HepG2 (cell line): ENCODE measurements around the gene CBFA2T2. TPM values are rescaled to one million over a fixed set of nuclear protein-coding genes. Genes with fewer than 3 reads are reported as not detected.

ENCODE experiments used
- DRAP1 ChIP-seq: IDR thresholded peaks from 2 replicates; pipeline ENCODE4 v1.6.1; 2016; ENCODE audit warnings: missing genetic modification reagents, missing compliant biosample characterization
- FOXA1 ChIP-seq, 2 experiments: fragments of 450-650 bp in 1 of 2; sonication (generic) in 1 of 2; formaldehyde crosslinking in 1 of 2; IDR thresholded peaks; 2 replicates each; pipeline versions ENCODE4 v1.4.0 to v1.6.1; 2016 to 2020; ENCODE audit warnings: missing genetic modification reagents in 1 of 2
- FOXP1 ChIP-seq, 2 experiments: fragments of 450-650 bp in 1 of 2; IDR thresholded peaks; 2 replicates each; pipeline ENCODE4 v1.6.1; 2017 to 2018; ENCODE audit warnings: antibody characterized with exemption in 1 of 2
- HNRNPK ChIP-seq: fragments of 200-400 bp; formaldehyde crosslinking; IDR thresholded peaks from 2 replicates; pipeline ENCODE4 v1.6.1; 2018; ENCODE audit warnings: low read length, low read depth, moderate library complexity, mild to moderate bottlenecking; ENCODE audit not compliant: poor library complexity, severe bottlenecking
- IKZF5 ChIP-seq: IDR thresholded peaks from 2 replicates; pipeline ENCODE4 v1.6.1; 2018; ENCODE audit warnings: missing genetic modification reagents, mild to moderate bottlenecking, missing compliant biosample characterization
- MAZ ChIP-seq, 2 experiments: sonication (generic) in 1 of 2; formaldehyde crosslinking in 1 of 2; IDR thresholded peaks; 2 replicates each; pipeline versions ENCODE4 v1.5.0 to v1.6.1; 2012 to 2020; ENCODE audit warnings: low read depth in 2 of 2, mild to moderate bottlenecking in 2 of 2, borderline replicate concordance in 1 of 2, improper control_type of control experiment in 1 of 2, low read length in 1 of 2, missing genetic modification reagents in 1 of 2, moderate library complexity in 1 of 2
- MLX ChIP-seq: IDR thresholded peaks from 2 replicates; pipeline ENCODE4 v1.6.1; 2016
- PLRG1 ChIP-seq: fragments of 450-650 bp; conservative IDR thresholded peaks from 2 replicates; pipeline ENCODE4 v1.6.1; 2016
- RBFOX2 ChIP-seq: fragments of 200-400 bp; formaldehyde crosslinking; IDR thresholded peaks from 2 replicates; pipeline ENCODE4 v1.6.1; 2017; ENCODE audit warnings: low read depth, mild to moderate bottlenecking, low read length
- RNF219 ChIP-seq: sonication (generic); formaldehyde crosslinking; IDR thresholded peaks from 2 replicates; pipeline ENCODE4 v1.5.0; 2020; ENCODE audit warnings: mild to moderate bottlenecking, missing genetic modification reagents
- ZNF318 ChIP-seq: sonication (generic); formaldehyde crosslinking; IDR thresholded peaks from 2 replicates; pipeline ENCODE4 v1.4.0; 2020; ENCODE audit warnings: mild to moderate bottlenecking, missing genetic modification reagents
- ZNF761 ChIP-seq: sonication (generic); formaldehyde crosslinking; conservative IDR thresholded peaks from 2 replicates; pipeline ENCODE4 v1.4.0; 2020; ENCODE audit warnings: mild to moderate bottlenecking, missing genetic modification reagents
- polyA plus RNA-seq, 8 experiments: library from polyadenylated mRNA; depleted of rRNA in 3 of 8; stranded (reverse) in 7 of 8; unstranded in 1 of 8; fragments of >200 nt; fragmentation: Illumina TruSeq in 4 of 8; extraction: Trizol in 4 of 8; gene quantifications; 2 replicates each; pipeline versions ENCODE4 v1.2.1 to v1.2.3, GENCODE V29; 2011 to 2016; ENCODE audit warnings: low read depth in 4 of 8, missing spikeins in 1 of 8, mixed read lengths in 1 of 8; ENCODE audit not compliant: insufficient read depth in 1 of 8
- total RNA-seq, 5 experiments: library from RNA; depleted of rRNA; stranded (reverse); fragments of >200 nt; fragmentation: Illumina TruSeq; extraction: Trizol; gene quantifications; 2 replicates each; pipeline ENCODE4 v1.2.3, GENCODE V29; 2016; ENCODE audit warnings: low read depth in 1 of 5

The CBFA2T2 gene
- total and polyA plus RNA-seq, 2 of the 13 experiments (the other 11 are each of a cell fraction or from before 2014, with no cell fraction given) = 6.3 to 21.2 TPM

GRCh38 chr20:33490023-33490933 is at the start of gene CBFA2T2 (continued):
- TF ChIP-seq RNF219 (CRISPR knock-in tag) (no peak; the same call in 1 of the 2 replicates), FOXP1 (IDR thresholded peaks at IDR 0.05) (no peak), FOXP1 (CRISPR knock-in tag; IDR thresholded peaks at IDR 0.05) (no peak), IKZF5 (CRISPR knock-in tag) (peak; percentile 68; the same call in 1 of the 2 replicates), DRAP1 (CRISPR knock-in tag) (0 out of 2 replicates have a peak, but pooled peaks have one; percentile 36), MAZ (IDR thresholded peaks at IDR 0.05; ENCODE audit: borderline replicate concordance, low read depth, low read length) (peak; percentile 16; the same call in 1 of the 2 replicates), MAZ (CRISPR knock-in tag; IDR thresholded peaks at IDR 0.05; ENCODE audit: low read depth) (peak; percentile 83; the same call in 1 of the 2 replicates), PLRG1 (no peak), ZNF318 (CRISPR knock-in tag) (no peak), ZNF761 (CRISPR knock-in tag) (peak; percentile 96), HNRNPK (no peak), MLX (no peak), FOXA1 (IDR thresholded peaks at IDR 0.05) (no peak), FOXA1 (CRISPR knock-in tag; IDR thresholded peaks at IDR 0.05) (no peak), RBFOX2 (peak; percentile 86)
